H9 (cell line): ENCODE data around the gene FAU. TPM values are rescaled to one million over a fixed set of nuclear protein-coding genes. Genes with fewer than 3 reads are reported as not detected.

Source experiments
- DNase-seq: peaks from one replicate; pipeline ENCODE4 v3.0.0-alpha.2; 2017
- H2AFZ ChIP-seq: one replicate; pipeline ENCODE4 v1.6.1; 2013; ENCODE audit warnings: mild to moderate bottlenecking, low read length, control low read depth, moderate library complexity
- H2AK5ac ChIP-seq: 2 replicates; pipeline ENCODE4 v1.6.1; 2013; ENCODE audit warnings: low read length, control low read depth, mixed read lengths; ENCODE audit not compliant: insufficient read length
- H2BK120ac ChIP-seq: one replicate; pipeline ENCODE4 v1.6.1; 2013; ENCODE audit warnings: low read depth, mild to moderate bottlenecking, low read length, control low read depth, inconsistent platforms; ENCODE audit not compliant: poor library complexity, severe bottlenecking
- H2BK12ac ChIP-seq: 2 replicates; pipeline ENCODE4 v1.6.1; 2013; ENCODE audit warnings: low read length, control low read depth, mixed read lengths, low read depth; ENCODE audit not compliant: insufficient read length
- H2BK15ac ChIP-seq: 2 replicates; pipeline ENCODE4 v1.6.1; 2013; ENCODE audit warnings: low read depth, low read length, control low read depth
- H2BK20ac ChIP-seq: one replicate; pipeline ENCODE4 v1.6.1; 2013; ENCODE audit warnings: low read depth, mild to moderate bottlenecking, low read length, control low read depth, inconsistent platforms; ENCODE audit not compliant: poor library complexity, severe bottlenecking
- H2BK5ac ChIP-seq: 2 replicates; pipeline ENCODE4 v1.6.1; 2013; ENCODE audit warnings: low read length, control low read depth, mixed read lengths; ENCODE audit not compliant: insufficient read length
- H3K14ac ChIP-seq: 2 replicates; pipeline ENCODE4 v1.6.1; 2013; ENCODE audit warnings: low read length, control low read depth; ENCODE audit not compliant: insufficient read depth
- H3K18ac ChIP-seq: 2 replicates; pipeline ENCODE4 v1.6.1; 2013; ENCODE audit warnings: low read depth, mild to moderate bottlenecking, mixed read lengths, low read length, control low read depth; ENCODE audit not compliant: insufficient read length
- H3K23ac ChIP-seq: 2 replicates; pipeline ENCODE4 v1.6.1; 2013; ENCODE audit warnings: low read length, control low read depth, mixed read lengths, low read depth; ENCODE audit not compliant: insufficient read length
- H3K23me2 ChIP-seq: 2 replicates; pipeline ENCODE4 v1.6.1; 2013; ENCODE audit warnings: low read depth, mild to moderate bottlenecking, mixed read lengths, low read length, control low read depth; ENCODE audit not compliant: insufficient read length, poor library complexity, severe bottlenecking
- H3K27ac ChIP-seq: 2 replicates; pipeline ENCODE4 v1.5.1; 2013; ENCODE audit warnings: low read length, control low read depth, mixed read lengths, low read depth; ENCODE audit not compliant: insufficient read length
- H3K27me3 ChIP-seq: 2 replicates; pipeline ENCODE4 v1.6.1; 2013; ENCODE audit warnings: low read length, control low read depth, inconsistent platforms; ENCODE audit not compliant: insufficient read depth
- H3K4ac ChIP-seq: 2 replicates; pipeline ENCODE4 v1.6.1; 2013; ENCODE audit warnings: low read depth, mild to moderate bottlenecking, control low read depth, inconsistent platforms, low read length, moderate library complexity
- H3K4me1 ChIP-seq: 2 replicates; pipeline ENCODE4 v1.6.1; 2013; ENCODE audit warnings: low read length, control low read depth, inconsistent platforms; ENCODE audit not compliant: insufficient read depth
- H3K4me2 ChIP-seq: 2 replicates; pipeline ENCODE4 v1.6.1; 2013; ENCODE audit warnings: low read length, control low read depth, mixed read lengths; ENCODE audit not compliant: insufficient read length, insufficient read depth
- H3K56ac ChIP-seq: 2 replicates; pipeline ENCODE4 v1.6.1; 2013; ENCODE audit warnings: low read depth, mild to moderate bottlenecking, mixed read lengths, low read length, control low read depth; ENCODE audit not compliant: insufficient read length
- H3K79me1 ChIP-seq: 2 replicates; pipeline ENCODE4 v1.6.1; 2013; ENCODE audit warnings: low read depth, mild to moderate bottlenecking, moderate library complexity, low read length, control low read depth, inconsistent platforms; ENCODE audit not compliant: insufficient read depth, poor library complexity, severe bottlenecking
- H3K79me2 ChIP-seq: 2 replicates; pipeline ENCODE4 v1.6.1; 2013; ENCODE audit warnings: low read length, control low read depth, inconsistent platforms; ENCODE audit not compliant: insufficient read depth
- H3K9ac ChIP-seq: 2 replicates; pipeline ENCODE4 v1.6.1; 2013; ENCODE audit warnings: low read length, control low read depth, mixed read lengths; ENCODE audit not compliant: insufficient read length; ENCODE audit errors: extremely low read depth
- H3K9me3 ChIP-seq: one replicate; pipeline ENCODE4 v1.6.1; 2013; ENCODE audit warnings: low read depth, low read length, inconsistent platforms; ENCODE audit not compliant: control insufficient read depth
- H3T11ph ChIP-seq: one replicate; pipeline ENCODE4 v1.6.1; 2013; ENCODE audit warnings: mild to moderate bottlenecking, low read length, control low read depth, inconsistent platforms
- H4K20me1 ChIP-seq: one replicate; pipeline ENCODE4 v1.6.1; 2013; ENCODE audit not compliant: control insufficient read depth, insufficient read length, insufficient read depth
- H4K5ac ChIP-seq: 2 replicates; pipeline ENCODE4 v1.6.1; 2013; ENCODE audit warnings: low read depth, mild to moderate bottlenecking, mixed read lengths, low read length, control low read depth; ENCODE audit not compliant: insufficient read length
- H4K8ac ChIP-seq: replicated peaks from 2 replicates; pipeline ENCODE4 v1.6.1; 2013; ENCODE audit warnings: low read length, control low read depth, mixed read lengths, low read depth; ENCODE audit not compliant: insufficient read length
- H4K91ac ChIP-seq: 2 replicates; pipeline ENCODE4 v1.6.1; 2013; ENCODE audit warnings: low read depth, mild to moderate bottlenecking, moderate library complexity, mixed read lengths, low read length, control low read depth; ENCODE audit not compliant: insufficient read length
- H3K27ac Mint-ChIP-seq, 3 experiments: 2 replicates in 2 of 3; 3 replicates in 1 of 3; pipeline ENCODE4 v1.8.0; 2020 to 2021; ENCODE audit warnings: mixed read lengths in 3 of 3, mild to moderate bottlenecking in 1 of 3, moderate library complexity in 1 of 3
- H3K27me3 Mint-ChIP-seq: 2 replicates; pipeline ENCODE4 v1.8.0; 2021; ENCODE audit warnings: low read depth, mild to moderate bottlenecking, moderate library complexity, mixed read lengths
- H3K36me3 Mint-ChIP-seq, 3 experiments: 2 replicates in 2 of 3; 3 replicates in 1 of 3; pipeline ENCODE4 v1.8.0; 2020 to 2021; ENCODE audit warnings: low read depth in 3 of 3, mixed read lengths in 3 of 3; ENCODE audit not compliant: insufficient read depth in 1 of 3
- H3K4me1 Mint-ChIP-seq, 2 experiments: 2 replicates each; pipeline ENCODE4 v1.8.0; 2020; ENCODE audit warnings: mixed read lengths in 2 of 2
- H3K4me3 Mint-ChIP-seq, 2 experiments: 2 replicates in 1 of 2; 3 replicates in 1 of 2; pipeline ENCODE4 v1.8.0; 2020 to 2021; ENCODE audit warnings: mild to moderate bottlenecking in 2 of 2, mixed read lengths in 2 of 2, moderate library complexity in 1 of 2
- H3K9me3 Mint-ChIP-seq, 2 experiments: 2 replicates in 1 of 2; 3 replicates in 1 of 2; pipeline ENCODE4 v1.8.0; 2020; ENCODE audit warnings: mild to moderate bottlenecking in 2 of 2, mixed read lengths in 2 of 2, moderate library complexity in 1 of 2
- CTCF ChIP-seq: fragments of 200-600 bp; sonication (generic); conservative IDR thresholded peaks from 3 replicates; pipeline ENCODE4 v1.8.0; 2021; ENCODE audit warnings: antibody characterized with exemption, mild to moderate bottlenecking
- WGBS: extraction: QIAGEN DNeasy Blood & Tissue Kit; methylation state at CpG from one replicate; pipeline ENCODE4 v1.1.7; 2013; ENCODE audit warnings: missing lambda C conversion rate, low lambda C conversion rate, mixed read lengths; ENCODE audit not compliant: insufficient read length; ENCODE audit errors: extremely low coverage; 5-methylcytosine and 5-hydroxymethylcytosine counted together
- total RNA-seq: library from RNA; stranded (reverse); gene quantifications from 2 replicates; pipeline ENCODE4 v1.2.1, GENCODE V29; 2021

The FAU gene
- total RNA-seq, 1 experiment from 2014 or later = 898 TPM

GRCh38 chr11:65159012-65159411, 37.1 kb upstream of the FAU start:
- Histone ChIP-seq H3K23ac (no peak overlapping the region), H2BK12ac (no peak overlapping the region), H4K20me1 (no peaks in the 10 kb centered on the region), H2BK5ac (no peak overlapping the region), H2BK120ac (no peak overlapping the region), H3K23me2 (no peaks in the 10 kb centered on the region), H2AK5ac (no peak overlapping the region), H2AFZ (no peak overlapping the region), H3K79me1 (no peaks in the 10 kb centered on the region), H2BK15ac (no peak overlapping the region), H4K5ac (no peak overlapping the region), H4K91ac (no peak overlapping the region), H3K79me2 (no peaks in the 10 kb centered on the region), H3K9me3 (no peaks in the 10 kb centered on the region), H3K27ac (no peak overlapping the region), H3K9ac (no peak overlapping the region), H2BK20ac (no peak overlapping the region), H3T11ph (no peak overlapping the region), H3K4me2 (no peak overlapping the region), H3K56ac (no peak overlapping the region), H4K8ac (no peak overlapping the region), H3K4me1 (no peaks in the 10 kb centered on the region), H3K18ac (no peak overlapping the region), H3K14ac (no peak overlapping the region), H3K27me3 (no peaks in the 10 kb centered on the region), H3K4ac (no peak overlapping the region)
- Mint-ChIP-seq H3K36me3 (no peaks in the 10 kb centered on the region), H3K4me1 (no peaks in the 10 kb centered on the region), H3K9me3 (no peaks in the 10 kb centered on the region), H3K27me3 (peaks cover 6% of the 10 kb centered on the region), H3K27ac (no peak overlapping the region), H3K4me3 (no peak overlapping the region)
- no peak for TF ChIP-seq CTCF
- WGBS = no CpG with 5 or more reads among the region's 5 CpGs
- no peak for DNase-seq
